HG03025 (cell line): Measurements from ENCODE around the gene COL6A3.

Experiments
- ATAC-seq: cut with Tn5 transposase; IDR thresholded peaks from one replicate; pipeline ENCODE4 v1.9.1; 2021; ENCODE audit warnings: mild to moderate bottlenecking, moderate library complexity; ENCODE audit not compliant: unreplicated experiment, low FRiP score

The COL6A3 gene

DNA sequence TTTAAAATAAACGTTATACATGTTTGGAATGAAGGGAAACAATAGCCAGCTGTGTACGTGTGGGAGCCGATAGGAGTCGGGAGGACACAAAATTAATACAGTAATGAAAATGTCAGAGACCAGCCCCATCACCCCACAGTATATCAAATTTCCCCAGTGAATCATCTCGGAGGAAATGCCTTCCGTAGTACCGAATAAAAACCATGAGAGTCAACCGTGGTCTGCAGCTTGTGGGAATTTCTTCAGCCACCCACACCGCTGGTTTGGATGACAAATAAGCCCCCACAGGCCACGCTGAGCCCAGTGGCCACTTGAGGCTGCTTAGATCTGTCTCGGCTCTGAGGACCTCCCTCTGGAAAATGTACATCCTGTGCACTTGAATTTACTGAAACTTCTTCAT is 133.7 kb downstream of the COL6A3 start:
- no peak for ATAC-seq

DNA sequence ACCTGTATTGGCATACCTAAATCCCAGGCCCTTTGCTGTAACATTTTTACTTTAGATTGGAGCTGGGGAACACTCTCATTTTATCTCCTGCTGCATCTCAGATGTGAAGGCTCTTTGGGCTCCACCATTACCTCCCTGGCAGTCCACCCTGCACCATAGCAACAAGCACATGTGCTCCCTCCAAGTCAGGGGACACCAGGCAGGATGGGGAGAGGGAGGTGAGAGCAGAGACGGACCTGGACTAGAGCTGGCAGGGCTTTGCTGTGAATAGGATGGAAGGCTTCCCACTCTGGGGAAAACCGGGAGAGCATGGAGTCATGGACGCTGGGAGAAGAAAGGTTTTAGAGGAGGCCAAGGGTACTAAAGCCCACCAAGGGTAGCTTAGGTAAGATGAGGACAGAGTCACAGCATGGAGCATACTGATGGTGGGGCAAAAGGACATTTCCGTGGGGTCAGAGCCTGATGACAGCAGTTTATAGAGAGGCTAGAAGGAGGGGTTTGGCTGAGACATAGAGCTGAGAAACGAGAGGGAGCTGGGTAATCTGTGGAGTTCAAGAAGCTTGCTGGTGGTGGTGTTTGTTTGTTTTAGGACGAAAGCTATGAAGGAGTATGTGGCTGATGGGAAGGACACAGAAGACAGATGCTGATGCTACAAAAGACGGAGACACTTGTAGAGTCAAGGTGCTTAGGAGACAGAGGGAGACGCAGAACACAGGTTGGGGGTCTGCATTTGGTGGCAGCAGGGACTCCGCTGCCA is 134.8 kb downstream of the COL6A3 start:
- no peak for ATAC-seq

DNA sequence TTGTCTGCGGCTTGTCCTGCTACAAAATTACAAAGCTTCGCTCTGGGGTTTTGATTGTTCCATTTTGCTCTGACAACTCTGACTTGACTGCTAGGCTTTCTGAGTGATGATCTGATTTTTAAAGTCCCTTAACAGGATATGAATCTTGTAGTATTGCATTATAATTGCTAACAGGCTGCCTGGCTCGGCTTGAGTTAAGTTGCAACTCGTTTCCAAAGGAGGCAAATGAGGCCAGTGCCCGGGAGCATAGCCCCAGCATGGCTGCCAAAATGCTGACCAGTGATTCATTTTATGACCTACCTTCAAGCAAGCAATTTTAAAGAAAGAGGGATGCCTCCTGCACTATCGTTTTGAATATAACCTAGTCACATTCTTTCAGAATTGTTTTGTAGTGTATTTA is 135.4 kb downstream of the COL6A3 start:
- no peak for ATAC-seq

DNA sequence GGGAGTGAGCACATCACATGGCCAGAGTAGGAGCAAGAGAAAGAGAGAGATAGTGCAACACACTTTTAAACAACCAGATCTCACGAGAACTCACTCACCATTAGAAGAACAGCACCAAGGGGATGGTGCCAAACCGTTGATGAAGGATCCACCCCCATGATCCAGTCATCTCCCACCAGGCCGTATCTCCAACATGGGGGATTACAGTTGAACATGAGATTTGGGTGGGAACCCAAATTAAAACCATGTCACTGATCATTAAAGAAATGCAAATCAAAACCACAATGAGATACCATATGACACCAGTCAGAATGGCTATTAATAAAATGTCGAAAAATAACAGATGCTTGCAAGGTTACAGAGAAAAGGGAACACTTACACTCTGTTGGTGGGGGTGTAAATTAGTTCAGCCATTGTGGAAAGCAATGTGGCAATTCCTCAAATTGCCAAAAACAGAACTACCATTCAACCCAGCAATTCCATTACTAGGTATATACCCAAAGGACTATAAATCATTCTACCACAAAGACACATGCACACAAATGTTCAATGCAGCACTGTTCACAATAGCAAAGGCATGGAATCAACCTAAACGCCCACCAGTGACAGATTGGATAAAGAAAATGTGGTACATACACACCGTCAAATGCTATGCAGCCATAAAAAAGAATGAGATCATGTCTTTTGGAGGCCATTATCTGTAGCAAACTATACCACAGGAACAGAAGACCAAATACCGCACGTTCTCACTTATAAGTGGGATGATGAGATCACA is 137.1 kb downstream of the COL6A3 start:
- ATAC-seq = no peak
